ENCODE measurements around the gene STAC3. TPM values are rescaled to one million over a fixed set of nuclear protein-coding genes. Genes with fewer than 3 reads are reported as not detected.

STAC3 gene
- total and polyA plus RNA-seq, 2 donors from 2014 or later: 1.5 to 3.1 TPM

DNA sequence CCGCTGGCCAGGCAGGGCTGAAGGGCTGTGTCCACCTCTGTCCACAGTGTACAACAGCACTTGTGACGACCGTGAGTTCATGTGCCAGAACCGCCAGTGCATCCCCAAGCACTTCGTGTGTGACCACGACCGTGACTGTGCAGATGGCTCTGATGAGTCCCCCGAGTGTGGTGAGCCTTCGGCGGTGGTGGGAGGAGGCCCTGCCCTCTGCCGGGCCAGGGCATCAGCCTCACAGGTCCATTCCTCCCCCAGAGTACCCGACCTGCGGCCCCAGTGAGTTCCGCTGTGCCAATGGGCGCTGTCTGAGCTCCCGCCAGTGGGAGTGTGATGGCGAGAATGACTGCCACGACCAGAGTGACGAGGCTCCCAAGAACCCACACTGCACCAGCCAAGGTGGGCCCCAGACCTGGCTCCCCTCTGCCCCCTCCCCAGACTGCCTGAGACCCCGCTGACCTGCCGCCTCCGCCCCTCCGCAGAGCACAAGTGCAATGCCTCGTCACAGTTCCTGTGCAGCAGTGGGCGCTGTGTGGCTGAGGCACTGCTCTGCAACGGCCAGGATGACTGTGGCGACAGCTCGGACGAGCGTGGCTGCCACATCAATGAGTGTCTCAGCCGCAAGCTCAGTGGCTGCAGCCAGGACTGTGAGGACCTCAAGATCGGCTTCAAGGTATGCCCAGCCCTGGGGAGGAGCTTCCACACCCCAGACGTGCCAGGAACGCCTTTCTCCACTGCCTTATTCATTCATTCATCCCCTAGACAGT is 55.2 kb downstream of the STAC3 start:
- no peak overlapping the region for H3K27ac ChIP-seq (ENCODE audit: low read depth in 2 of 2, low read length in 2 of 2)
- FAIRE-seq: no peak

DNA sequence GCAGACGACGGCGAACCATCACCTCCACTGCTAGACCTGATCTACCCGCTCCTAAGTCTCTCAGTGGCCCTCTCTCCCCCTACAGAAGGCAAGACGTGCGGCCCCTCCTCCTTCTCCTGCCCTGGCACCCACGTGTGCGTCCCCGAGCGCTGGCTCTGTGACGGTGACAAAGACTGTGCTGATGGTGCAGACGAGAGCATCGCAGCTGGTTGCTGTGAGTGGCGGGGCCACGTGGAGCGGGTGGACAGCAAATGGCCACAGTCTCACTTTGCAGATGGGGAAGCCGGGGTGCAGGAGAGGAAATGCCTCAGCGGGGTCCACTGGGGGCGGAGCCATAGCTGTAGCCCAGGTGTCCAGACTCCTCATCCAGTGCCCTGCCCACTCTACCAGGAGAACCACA is 55.8 kb downstream of the STAC3 start:
- H3K9ac ChIP-seq (ENCODE audit: low read length in 3 of 3): no peak overlapping the region
- DNase-seq: no peak
- no peaks in the 10 kb centered on the region for H3K4me1 ChIP-seq (ENCODE audit: control insufficient read depth in 2 of 3, insufficient read depth in 2 of 3, low read depth in 1 of 3, low read length in 3 of 3)
- TF ChIP-seq, protein P1, sequence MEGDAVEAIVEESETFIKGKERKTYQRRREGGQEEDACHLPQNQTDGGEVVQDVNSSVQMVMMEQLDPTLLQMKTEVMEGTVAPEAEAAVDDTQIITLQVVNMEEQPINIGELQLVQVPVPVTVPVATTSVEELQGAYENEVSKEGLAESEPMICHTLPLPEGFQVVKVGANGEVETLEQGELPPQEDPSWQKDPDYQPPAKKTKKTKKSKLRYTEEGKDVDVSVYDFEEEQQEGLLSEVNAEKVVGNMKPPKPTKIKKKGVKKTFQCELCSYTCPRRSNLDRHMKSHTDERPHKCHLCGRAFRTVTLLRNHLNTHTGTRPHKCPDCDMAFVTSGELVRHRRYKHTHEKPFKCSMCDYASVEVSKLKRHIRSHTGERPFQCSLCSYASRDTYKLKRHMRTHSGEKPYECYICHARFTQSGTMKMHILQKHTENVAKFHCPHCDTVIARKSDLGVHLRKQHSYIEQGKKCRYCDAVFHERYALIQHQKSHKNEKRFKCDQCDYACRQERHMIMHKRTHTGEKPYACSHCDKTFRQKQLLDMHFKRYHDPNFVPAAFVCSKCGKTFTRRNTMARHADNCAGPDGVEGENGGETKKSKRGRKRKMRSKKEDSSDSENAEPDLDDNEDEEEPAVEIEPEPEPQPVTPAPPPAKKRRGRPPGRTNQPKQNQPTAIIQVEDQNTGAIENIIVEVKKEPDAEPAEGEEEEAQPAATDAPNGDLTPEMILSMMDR (IDR thresholded peaks at IDR 0.05; ENCODE audit: borderline replicate concordance, extremely low read depth, insufficient read depth): no peak
- H3K4me3 ChIP-seq (ENCODE audit: low read length in 3 of 3): no peak overlapping the region
- peaks cover 8 to 29% (median 18%) of the 10 kb centered on the region in 3 donors for H3K36me3 ChIP-seq (ENCODE audit: control insufficient read depth in 2 of 3, insufficient read depth in 3 of 3, low read length in 3 of 3)
- H3K27ac ChIP-seq (ENCODE audit: low read depth in 2 of 2, low read length in 2 of 2): no peak overlapping the region
- H3K27me3 ChIP-seq (ENCODE audit: control insufficient read depth, insufficient read depth, low read length): no peaks in the 10 kb centered on the region
- peaks cover 0 to 2% (median 0%) of the 10 kb centered on the region in 3 donors for H3K9me3 ChIP-seq (ENCODE audit: control insufficient read depth in 2 of 3, insufficient read depth in 1 of 3, low read length in 3 of 3)
- intact Hi-C loops (cut with DNase I): no loop called here
- no peak for FAIRE-seq

More for the DNA sequence above, 55.2 kb downstream of the STAC3 start:
- Histone ChIP-seq H3K9ac (ENCODE audit: low read length in 3 of 3) (no peak overlapping the region), H3K4me3 (ENCODE audit: low read length in 3 of 3) (no peak overlapping the region), H3K9me3 (ENCODE audit: control insufficient read depth in 2 of 3, insufficient read depth in 1 of 3, low read length in 3 of 3) (peaks cover 0 to 2% (median 0%) of the 10 kb centered on the region in 3 donors), H3K4me1 (ENCODE audit: control insufficient read depth in 2 of 3, insufficient read depth in 2 of 3, low read depth in 1 of 3, low read length in 3 of 3) (no peaks in the 10 kb centered on the region), H3K36me3 (ENCODE audit: control insufficient read depth in 2 of 3, insufficient read depth in 3 of 3, low read length in 3 of 3) (peaks cover 8 to 29% (median 18%) of the 10 kb centered on the region in 3 donors), H3K27me3 (ENCODE audit: control insufficient read depth, insufficient read depth, low read length) (no peaks in the 10 kb centered on the region)
- TF ChIP-seq, protein P1 (IDR thresholded peaks at IDR 0.05; ENCODE audit: borderline replicate concordance, extremely low read depth, insufficient read depth): no peak
- DNase-seq: no peak
- intact Hi-C loops (cut with DNase I): no loop called here

DNA sequence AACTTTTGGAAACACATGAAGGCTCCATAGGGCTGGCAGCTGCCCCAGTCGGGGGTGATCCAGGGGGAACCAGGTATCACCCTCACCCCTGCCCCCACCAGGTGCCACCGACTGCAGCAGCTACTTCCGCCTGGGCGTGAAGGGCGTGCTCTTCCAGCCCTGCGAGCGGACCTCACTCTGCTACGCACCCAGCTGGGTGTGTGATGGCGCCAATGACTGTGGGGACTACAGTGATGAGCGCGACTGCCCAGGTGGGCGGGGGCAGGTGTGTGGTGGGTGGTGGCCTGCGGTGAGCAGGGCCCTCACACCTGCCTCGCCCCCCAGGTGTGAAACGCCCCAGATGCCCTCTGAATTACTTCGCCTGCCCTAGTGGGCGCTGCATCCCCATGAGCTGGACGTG is 56.7 kb downstream of the STAC3 start:
- FAIRE-seq (no peak), DNase-seq (no peak)
- TF ChIP-seq, protein P1 (IDR thresholded peaks at IDR 0.05; ENCODE audit: borderline replicate concordance, extremely low read depth, insufficient read depth): no peak
- H3K36me3 ChIP-seq (ENCODE audit: control insufficient read depth in 2 of 3, insufficient read depth in 3 of 3, low read length in 3 of 3): peaks cover 8 to 29% (median 18%) of the 10 kb centered on the region in 3 donors
- no peak overlapping the region for H3K27ac ChIP-seq (ENCODE audit: low read depth in 2 of 2, low read length in 2 of 2)
- no peak overlapping the region for H3K4me3 ChIP-seq (ENCODE audit: low read length in 3 of 3)
- intact Hi-C loops (cut with DNase I): no loop called here
- no peaks in the 10 kb centered on the region for H3K27me3 ChIP-seq (ENCODE audit: control insufficient read depth, insufficient read depth, low read length)
- H3K4me1 ChIP-seq (ENCODE audit: control insufficient read depth in 2 of 3, insufficient read depth in 2 of 3, low read depth in 1 of 3, low read length in 3 of 3): no peaks in the 10 kb centered on the region
- peaks cover 0 to 2% (median 0%) of the 10 kb centered on the region in 3 donors for H3K9me3 ChIP-seq (ENCODE audit: control insufficient read depth in 2 of 3, insufficient read depth in 1 of 3, low read length in 3 of 3)
- H3K9ac ChIP-seq (ENCODE audit: low read length in 3 of 3): no peak overlapping the region

All from kidney (tissue), 14 donors.